Measurements from ENCODE around the gene KDM7A.
"Not testable (repeated sequence)": the region's sequence is repeated elsewhere in the genome, so short reads cannot be mapped to it uniquely, and the experiment has no call there.

KDM7A gene

DNA sequence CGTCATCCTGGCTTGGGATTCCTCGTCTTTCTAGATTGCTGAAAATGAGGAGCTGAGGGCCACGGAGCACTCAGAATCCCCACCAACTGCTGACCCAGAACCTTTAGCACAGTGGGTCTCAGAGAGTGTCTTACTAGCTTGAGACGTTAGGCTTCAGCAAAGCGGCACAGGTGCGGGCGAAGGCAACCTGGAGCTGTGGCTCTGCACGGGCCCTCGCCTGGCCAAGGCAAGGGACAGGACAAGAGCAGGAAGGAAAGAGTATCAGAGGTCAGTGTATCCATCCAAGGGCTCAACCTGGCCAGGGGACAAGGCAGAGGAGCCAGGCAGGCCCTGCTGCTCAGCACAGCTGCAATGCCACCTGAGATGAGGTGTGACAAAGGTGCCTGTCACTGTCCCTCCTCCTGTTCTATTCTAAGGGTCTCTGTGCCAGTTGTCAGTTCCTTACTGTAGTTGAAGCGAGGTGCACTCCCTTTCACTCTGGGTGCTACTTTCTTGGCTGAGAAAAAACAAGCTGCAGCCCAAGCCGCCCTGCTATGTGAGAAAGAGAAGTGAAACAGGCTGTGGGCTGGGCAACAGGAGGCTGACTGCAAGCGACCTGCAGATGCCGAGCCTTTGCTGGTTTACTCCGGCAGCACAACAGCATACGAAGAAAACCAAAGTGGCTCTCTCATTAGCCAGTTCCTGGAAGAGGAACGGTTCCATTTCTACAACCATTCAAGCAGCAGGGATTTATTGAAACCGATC, 33.3 kb upstream of the KDM7A start:
- H3K4me3 ChIP-seq (ENCODE audit: low read depth, low read length) = peak overlapping the region; percentile 21
- TF ChIP-seq, protein P1, sequence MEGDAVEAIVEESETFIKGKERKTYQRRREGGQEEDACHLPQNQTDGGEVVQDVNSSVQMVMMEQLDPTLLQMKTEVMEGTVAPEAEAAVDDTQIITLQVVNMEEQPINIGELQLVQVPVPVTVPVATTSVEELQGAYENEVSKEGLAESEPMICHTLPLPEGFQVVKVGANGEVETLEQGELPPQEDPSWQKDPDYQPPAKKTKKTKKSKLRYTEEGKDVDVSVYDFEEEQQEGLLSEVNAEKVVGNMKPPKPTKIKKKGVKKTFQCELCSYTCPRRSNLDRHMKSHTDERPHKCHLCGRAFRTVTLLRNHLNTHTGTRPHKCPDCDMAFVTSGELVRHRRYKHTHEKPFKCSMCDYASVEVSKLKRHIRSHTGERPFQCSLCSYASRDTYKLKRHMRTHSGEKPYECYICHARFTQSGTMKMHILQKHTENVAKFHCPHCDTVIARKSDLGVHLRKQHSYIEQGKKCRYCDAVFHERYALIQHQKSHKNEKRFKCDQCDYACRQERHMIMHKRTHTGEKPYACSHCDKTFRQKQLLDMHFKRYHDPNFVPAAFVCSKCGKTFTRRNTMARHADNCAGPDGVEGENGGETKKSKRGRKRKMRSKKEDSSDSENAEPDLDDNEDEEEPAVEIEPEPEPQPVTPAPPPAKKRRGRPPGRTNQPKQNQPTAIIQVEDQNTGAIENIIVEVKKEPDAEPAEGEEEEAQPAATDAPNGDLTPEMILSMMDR (IDR thresholded peaks at IDR 0.05; ENCODE audit: borderline replicate concordance, insufficient read depth, low read depth, low read length) = no peak

DNA sequence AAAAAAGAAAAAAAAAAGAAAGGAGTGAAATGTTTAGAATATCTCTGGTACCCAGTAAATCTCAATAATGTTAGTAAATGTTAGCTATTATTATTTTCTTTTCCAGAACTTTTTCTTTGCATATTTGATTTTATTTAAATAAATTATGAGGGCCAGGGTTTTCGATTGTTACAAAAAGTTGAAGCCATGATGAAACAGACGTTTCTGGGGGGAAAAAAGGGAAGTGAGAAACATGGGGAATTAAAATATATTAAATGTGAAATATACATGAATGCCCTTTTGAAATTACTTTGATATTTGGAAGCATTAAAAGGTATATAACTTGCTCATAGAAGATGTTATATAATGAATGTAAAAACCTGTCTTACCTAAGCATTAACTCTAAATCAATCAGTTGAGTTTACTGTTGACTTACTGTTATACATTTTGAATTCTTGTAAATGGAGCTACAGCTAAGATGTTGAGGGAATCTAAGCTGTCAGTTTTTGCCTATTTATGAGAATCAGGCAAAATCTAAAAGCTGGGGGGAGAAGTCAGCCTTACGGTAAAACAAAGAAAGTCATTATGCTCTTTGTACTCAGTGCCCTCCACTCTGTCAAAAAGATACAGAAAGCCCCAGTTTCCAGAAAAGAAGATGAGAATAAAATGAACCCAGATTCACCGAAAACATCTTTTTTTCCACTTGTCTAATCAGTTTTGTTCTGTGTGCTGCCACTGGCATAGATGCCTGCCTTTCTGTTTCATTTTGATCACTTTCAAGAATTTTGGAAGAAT, 30.0 kb upstream of the KDM7A start:
- TF ChIP-seq, protein P1 (IDR thresholded peaks at IDR 0.05; ENCODE audit: borderline replicate concordance, insufficient read depth, low read depth, low read length) = no peak
- H3K4me3 ChIP-seq (ENCODE audit: low read depth, low read length) = no peak overlapping the region

DNA sequence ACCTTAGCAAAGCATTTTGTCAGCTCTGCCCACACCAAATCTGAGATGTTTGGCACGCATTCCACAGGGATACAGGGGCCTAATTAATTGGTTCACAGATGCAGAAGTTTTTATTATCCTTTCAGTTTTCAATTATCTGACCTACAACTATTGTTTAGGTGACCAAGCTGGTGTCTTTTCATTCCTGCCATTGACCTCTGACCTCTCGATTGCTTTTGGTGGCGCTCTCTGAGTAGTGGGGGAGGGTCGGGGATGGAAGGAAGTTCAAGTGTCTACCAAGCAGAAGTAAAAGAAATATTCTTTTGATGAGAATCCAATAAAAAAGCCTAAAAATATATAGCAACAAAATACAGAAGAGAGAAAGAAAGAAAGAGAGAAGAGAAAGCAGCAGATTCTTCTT, 28.8 kb upstream of the KDM7A start:
- TF ChIP-seq, protein P1 (IDR thresholded peaks at IDR 0.05; ENCODE audit: borderline replicate concordance, insufficient read depth, low read depth, low read length) = no peak
- no peak overlapping the region for H3K4me3 ChIP-seq (ENCODE audit: low read depth, low read length)

DNA sequence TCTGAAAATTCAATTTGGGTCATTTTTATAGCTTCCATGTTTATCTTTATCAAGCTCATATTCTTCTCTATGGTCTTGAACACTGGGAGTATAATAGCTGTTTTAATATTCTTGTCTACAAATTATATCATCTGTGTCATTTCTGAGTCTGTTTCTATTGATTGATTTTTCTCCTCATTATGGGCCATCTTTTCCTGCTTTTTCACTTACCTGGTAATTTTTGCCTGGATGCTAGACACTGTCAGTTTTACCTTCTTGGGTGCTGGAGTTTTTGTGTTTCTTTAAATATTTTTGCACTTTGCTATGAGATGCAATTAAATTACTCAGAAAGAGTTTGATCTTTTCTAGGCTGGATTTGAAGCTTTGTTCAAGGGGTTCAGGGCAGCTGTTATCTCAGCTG, 26.8 kb upstream of the KDM7A start:
- TF ChIP-seq, protein P1 (IDR thresholded peaks at IDR 0.05; ENCODE audit: borderline replicate concordance, insufficient read depth, low read depth, low read length) = no peak
- no peak overlapping the region for H3K4me3 ChIP-seq (ENCODE audit: low read depth, low read length)

DNA sequence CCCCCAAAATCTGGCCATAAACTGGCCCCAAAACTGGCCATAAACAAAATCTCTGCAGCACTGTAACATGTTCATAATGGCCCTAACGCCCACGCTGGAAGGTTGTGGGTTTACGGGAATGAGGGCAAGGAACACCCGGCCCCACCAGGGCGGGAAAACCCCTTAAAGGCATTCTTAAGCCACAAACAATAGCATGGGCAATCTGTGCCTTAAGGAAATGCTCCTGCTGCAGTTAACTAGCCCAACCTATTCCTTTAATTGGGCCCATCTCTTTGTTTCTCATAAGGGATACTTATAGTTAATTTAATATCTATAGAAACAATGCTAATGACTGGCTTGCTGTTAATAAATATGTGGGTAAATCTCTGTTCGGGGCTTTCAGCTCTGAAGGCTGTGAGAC, 26.2 kb upstream of the KDM7A start:
- not testable (repeated sequence) for H3K4me3 ChIP-seq (ENCODE audit: low read depth, low read length)

DNA sequence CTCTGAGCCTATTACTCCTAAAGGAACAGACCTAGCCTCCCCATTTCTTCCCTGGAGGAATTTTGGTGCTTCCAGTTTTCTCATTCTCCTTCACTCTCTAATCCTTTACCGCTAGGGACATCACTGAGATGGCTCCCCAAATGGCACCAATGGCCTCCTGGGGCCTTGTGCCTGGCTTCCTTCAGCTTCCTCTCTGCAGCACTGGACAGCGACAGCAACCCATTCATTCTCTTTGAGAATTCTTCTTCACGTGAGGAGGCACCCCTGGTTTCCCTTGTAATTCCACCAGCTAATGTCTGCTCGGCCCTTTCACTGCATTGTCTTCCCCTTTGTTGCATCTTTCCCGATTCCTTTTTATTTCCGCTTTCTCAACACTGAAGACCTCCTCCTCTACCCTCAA, 24.6 kb upstream of the KDM7A start:
- TF ChIP-seq, protein P1 (IDR thresholded peaks at IDR 0.05; ENCODE audit: borderline replicate concordance, insufficient read depth, low read depth, low read length) = no peak
- no peak overlapping the region for H3K4me3 ChIP-seq (ENCODE audit: low read depth, low read length)

DNA sequence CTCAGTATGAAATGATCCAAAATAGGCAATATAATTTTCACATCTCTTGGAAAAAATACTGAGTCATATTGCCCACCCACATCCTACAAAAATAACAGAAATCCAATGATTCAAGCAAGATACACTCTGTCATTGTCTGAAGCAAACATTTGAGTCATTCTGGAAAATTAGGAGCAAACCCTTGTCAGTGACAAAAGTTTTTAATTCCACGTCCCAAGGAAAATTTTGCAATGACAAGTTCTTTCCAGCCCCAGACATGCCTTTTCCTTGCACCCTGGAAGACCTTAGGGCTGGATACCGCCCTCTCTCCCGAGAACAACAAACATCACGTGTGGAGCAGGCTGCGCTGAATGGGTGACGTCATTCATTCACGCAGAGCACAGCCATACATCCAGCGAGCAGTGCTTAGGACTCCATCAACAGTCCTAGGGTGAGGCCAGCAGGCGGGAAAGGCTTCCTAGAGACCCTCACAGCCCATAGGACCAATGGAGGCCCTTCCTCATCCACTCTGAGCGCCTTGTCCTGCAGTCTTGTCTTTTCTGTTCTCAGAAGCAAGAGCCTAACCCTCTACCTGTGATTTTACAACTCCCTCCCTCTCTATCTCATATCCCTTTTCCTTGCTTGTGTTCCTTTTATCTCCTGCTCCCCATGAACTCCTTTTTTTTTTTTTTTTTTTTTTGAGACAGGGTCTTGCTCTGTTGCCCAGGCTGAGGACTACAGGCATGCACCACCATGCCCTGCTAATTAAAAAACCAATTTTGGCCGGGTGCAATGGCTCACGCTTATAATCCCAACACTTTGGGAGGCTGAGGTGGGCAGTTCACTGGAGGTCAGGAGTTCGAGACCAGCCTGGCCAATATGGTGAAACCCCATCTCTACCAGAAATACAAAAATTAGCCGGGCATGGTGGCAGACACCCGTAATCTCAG, 23.5 kb upstream of the KDM7A start:
- TF ChIP-seq, protein P1 (IDR thresholded peaks at IDR 0.05; ENCODE audit: borderline replicate concordance, insufficient read depth, low read depth, low read length) = no peak
- H3K4me3 ChIP-seq (ENCODE audit: low read depth, low read length) = no peak overlapping the region
